Activated CD4-positive, alpha-beta memory T cell treated with anti-CD3 and anti-CD28 coated beads for 36 hours (primary cell): Measurements from ENCODE around the gene MAP4K5. TPM values are rescaled to one million over a fixed set of nuclear protein-coding genes. Genes with fewer than 3 reads are reported as not detected.
A peak's percentile ranks its signal among the peaks of the same experiment; 100 is the strongest.
"Not testable (repeated sequence)": the region's sequence is repeated elsewhere in the genome, so short reads cannot be mapped to it uniquely, and the experiment has no call there.

Experiments used
- CTCF ChIA-PET: fragments of 350-600 bp; sonication (Branson Sonifier 250); formaldehyde crosslinking; loops from one replicate; lab custom pipeline; 2021; ENCODE audit warnings: antibody characterized with exemption, inconsistent platforms; lab: Charles Lee
- POLR2A ChIA-PET: fragments of 350-600 bp; sonication (Branson Sonifier 250); formaldehyde crosslinking; loops from one replicate; lab custom pipeline; 2021; ENCODE audit warnings: antibody characterized with exemption; lab: Charles Lee
- DNase-seq: peaks from one replicate; pipeline ENCODE4 v3.0.0-alpha.2; 2020
- H3K27ac Mint-ChIP-seq: one replicate; pipeline ENCODE4 v1.8.0; 2021; ENCODE audit warnings: mixed read lengths
- H3K27me3 Mint-ChIP-seq: one replicate; pipeline ENCODE4 v1.8.0; 2021; ENCODE audit warnings: mixed read lengths
- H3K36me3 Mint-ChIP-seq: one replicate; pipeline ENCODE4 v1.8.0; 2021; ENCODE audit warnings: mixed read lengths
- H3K4me1 Mint-ChIP-seq: one replicate; pipeline ENCODE4 v1.8.0; 2021; ENCODE audit warnings: low read depth, mixed read lengths
- H3K4me3 Mint-ChIP-seq: one replicate; pipeline ENCODE4 v1.8.0; 2021; ENCODE audit warnings: mild to moderate bottlenecking, mixed read lengths
- H3K9me3 Mint-ChIP-seq: one replicate; pipeline ENCODE4 v1.8.0; 2021; ENCODE audit warnings: mixed read lengths
- intact Hi-C: fragments of 100-400 bp; cut with micrococcal nuclease; formaldehyde crosslinking; loops from one replicate; pipeline ENCODE4 v1.15.1; 2023
- total RNA-seq, 2 experiments: library from RNA; stranded (reverse); gene quantifications; one replicate each; pipeline ENCODE4 v1.2.3, GENCODE V29; 2021

MAP4K5 gene
- total RNA-seq, 2 experiments from 2014 or later = 14.6 to 15.6 TPM

DNA sequence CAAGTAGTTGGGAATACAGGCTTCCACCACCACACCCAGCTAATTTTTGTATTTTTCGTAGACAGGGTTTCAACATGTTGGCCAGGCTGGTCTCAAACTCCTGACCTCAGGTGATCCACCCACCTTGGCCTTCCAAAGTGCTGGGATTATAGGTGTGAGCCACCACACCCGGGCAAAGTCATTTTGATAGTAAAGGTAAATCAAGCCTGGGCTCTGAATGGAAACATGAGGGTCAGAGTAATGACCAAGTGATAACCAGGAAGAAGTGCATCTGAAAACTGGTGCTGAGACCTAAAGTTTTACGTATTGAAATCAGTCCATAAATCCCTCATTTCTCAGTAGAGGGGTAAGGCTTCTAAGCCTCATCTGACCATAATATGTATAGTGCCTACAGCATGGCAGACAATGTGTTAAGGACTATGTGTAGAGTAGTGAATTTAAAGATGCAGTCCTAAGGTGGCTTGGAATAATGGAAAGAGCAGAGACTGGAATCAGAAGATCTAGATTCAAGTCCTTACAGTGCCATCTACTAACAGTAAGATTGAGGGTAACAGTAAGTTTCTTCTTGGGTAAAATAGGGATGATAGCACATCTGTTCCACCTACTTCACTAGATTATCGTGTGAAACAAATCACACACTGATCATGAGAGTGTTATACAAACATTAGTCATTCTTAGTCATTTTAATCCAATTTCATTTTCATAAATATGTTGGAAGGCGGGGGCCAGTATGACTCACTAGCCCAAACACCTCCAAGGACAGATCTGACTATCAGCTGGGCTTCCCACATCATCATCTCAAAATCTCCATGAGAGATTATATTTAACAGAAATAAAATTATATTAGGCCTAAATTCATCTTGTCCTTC is 11.2 kb downstream of the MAP4K5 start:
- no peaks in the 10 kb centered on the region for H3K9me3 Mint-ChIP-seq
- peak; percentile 84 for DNase-seq
- H3K4me3 Mint-ChIP-seq = peak overlapping the region; percentile 25
- H3K4me1 Mint-ChIP-seq = peaks cover 56% of the 10 kb centered on the region
- H3K36me3 Mint-ChIP-seq = no peaks in the 10 kb centered on the region
- POLR2A ChIA-PET = interaction anchor here (1.1 to 1.8 kb wide), 5 partner anchors 11 to 550 kb away, joined by 3 to 8 read pairs (median 5); partner anchors contain the start of gene MAP4K5
- H3K27me3 Mint-ChIP-seq = no peaks in the 10 kb centered on the region
- intact Hi-C loops = loop anchor here (1.0 to 5.0 kb wide), 9 partner anchors 11 to 934 kb away; partner anchors contain the start of genes MAP4K5, RPS29 and SOS2
- H3K27ac Mint-ChIP-seq = peak overlapping the region; percentile 85
- CTCF ChIA-PET = interaction anchor here (0.7 to 3.9 kb wide), 3 partner anchors 11 to 209 kb away, joined by 3 to 38 read pairs (median 11); partner anchors contain the start of genes DMAC2L, L2HGDH and MAP4K5

GRCh38 chr14:50516091-50516490 is 16.3 kb downstream of the MAP4K5 start:
- H3K27me3 Mint-ChIP-seq = no peaks in the 10 kb centered on the region
- H3K36me3 Mint-ChIP-seq = no peaks in the 10 kb centered on the region
- peaks cover 2% of the 10 kb centered on the region for H3K9me3 Mint-ChIP-seq
- no peak for DNase-seq
- peaks cover 14% of the 10 kb centered on the region for H3K4me1 Mint-ChIP-seq
- H3K4me3 Mint-ChIP-seq = no peak overlapping the region
- intact Hi-C loops = no loop called here
- no peak overlapping the region for H3K27ac Mint-ChIP-seq
- ChIA-PET POLR2A (no interaction called here), CTCF (interaction anchor here (1.0 kb wide), 1 partner anchor 195 kb away, joined by 3 read pairs; no protein-coding TSS in a partner anchor)

- Mint-ChIP-seq H3K36me3 (peaks cover 8% of the 10 kb centered on the region), H3K4me3 (no peak overlapping the region), H3K4me1 (peaks cover 16% of the 10 kb centered on the region), H3K27ac (no peak overlapping the region), H3K27me3 (no peaks in the 10 kb centered on the region), H3K9me3 (peaks cover 2% of the 10 kb centered on the region)
- CTCF ChIA-PET = no interaction called here
- no peak for DNase-seq
- intact Hi-C loops = no loop called here
- POLR2A ChIA-PET = no interaction called here
Measured at GRCh38 chr14:50512463-50512862, 19.9 kb downstream of the MAP4K5 start.

DNA sequence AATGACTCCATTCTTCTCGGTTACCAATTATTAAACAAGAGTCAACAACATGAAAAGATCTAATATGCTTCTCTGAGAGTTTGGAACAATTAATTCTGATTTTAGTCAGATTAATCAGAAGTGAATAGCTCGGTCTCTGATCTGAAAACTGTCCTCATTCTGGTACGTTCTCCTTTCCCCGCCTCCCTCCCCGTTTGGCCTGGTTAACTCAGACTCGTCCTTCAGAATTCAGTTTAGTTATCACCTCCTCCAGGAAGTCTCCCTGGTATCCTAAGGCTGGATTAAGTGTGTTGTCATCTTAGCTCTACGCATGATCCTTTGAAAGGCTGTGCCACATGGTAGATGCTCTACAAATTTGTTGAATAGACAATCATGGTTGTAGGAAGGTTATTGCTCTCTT is 22.2 kb downstream of the MAP4K5 start:
- intact Hi-C loops = no loop called here
- H3K27me3 Mint-ChIP-seq = no peaks in the 10 kb centered on the region
- ChIA-PET POLR2A (no interaction called here), CTCF (no interaction called here)
- no peak overlapping the region for H3K4me3 Mint-ChIP-seq
- peaks cover 18% of the 10 kb centered on the region for H3K4me1 Mint-ChIP-seq
- no peak for DNase-seq
- no peak overlapping the region for H3K27ac Mint-ChIP-seq
- peaks cover 8% of the 10 kb centered on the region for H3K36me3 Mint-ChIP-seq
- H3K9me3 Mint-ChIP-seq = peaks cover 2% of the 10 kb centered on the region

DNA sequence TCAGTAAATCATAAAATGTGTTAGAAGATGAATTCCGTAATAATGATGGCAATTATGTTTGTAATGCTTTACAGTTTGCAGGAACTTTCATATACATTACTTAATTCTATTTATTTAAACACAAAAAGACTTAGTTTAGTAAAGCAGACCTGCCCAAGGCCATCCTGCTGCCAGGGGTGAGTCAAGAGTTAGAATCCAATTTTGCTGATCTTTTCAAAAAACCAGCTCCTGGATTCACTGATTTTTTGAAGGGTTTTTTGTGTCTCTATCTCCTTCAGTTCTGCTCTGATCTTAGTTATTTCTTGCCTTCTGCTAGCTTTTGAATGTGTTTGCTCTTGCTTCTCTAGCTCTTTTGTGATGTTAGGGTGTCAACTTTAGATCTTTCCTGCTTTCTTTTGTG is 25.3 kb downstream of the MAP4K5 start:
- H3K27ac Mint-ChIP-seq, H3K9me3 Mint-ChIP-seq, CTCF ChIA-PET, DNase-seq, H3K27me3 Mint-ChIP-seq, H3K4me3 Mint-ChIP-seq, intact Hi-C loops, POLR2A ChIA-PET: not testable (repeated sequence)
- Mint-ChIP-seq H3K4me1 (peaks cover 18% of the 10 kb centered on the region), H3K36me3 (peaks cover 16% of the 10 kb centered on the region)

DNA sequence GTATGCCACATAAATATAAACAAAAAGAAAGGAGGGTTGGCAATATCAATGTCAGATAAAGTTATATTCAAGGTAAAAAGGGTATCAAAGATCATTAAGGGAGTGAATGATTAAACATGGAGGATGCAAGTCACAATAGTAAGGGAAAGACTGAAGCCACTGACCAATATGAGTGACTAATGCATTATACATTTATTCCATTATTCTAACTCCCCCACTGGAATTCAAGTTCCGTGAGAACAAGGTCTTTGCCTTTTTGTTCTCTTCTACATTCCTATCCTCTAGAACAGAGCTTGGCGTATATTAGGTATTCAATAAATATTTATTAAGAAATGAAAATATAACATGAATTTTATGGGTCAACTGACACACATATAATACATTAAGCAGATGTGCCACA is 30.7 kb downstream of the MAP4K5 start:
- intact Hi-C loops = no loop called here
- no peak for DNase-seq
- H3K36me3 Mint-ChIP-seq = peaks cover 11% of the 10 kb centered on the region
- no peak overlapping the region for H3K27ac Mint-ChIP-seq
- ChIA-PET POLR2A (no interaction called here), CTCF (no interaction called here)
- H3K9me3 Mint-ChIP-seq = no peaks in the 10 kb centered on the region
- H3K4me3 Mint-ChIP-seq = no peak overlapping the region
- H3K27me3 Mint-ChIP-seq = no peaks in the 10 kb centered on the region
- no peaks in the 10 kb centered on the region for H3K4me1 Mint-ChIP-seq

DNA sequence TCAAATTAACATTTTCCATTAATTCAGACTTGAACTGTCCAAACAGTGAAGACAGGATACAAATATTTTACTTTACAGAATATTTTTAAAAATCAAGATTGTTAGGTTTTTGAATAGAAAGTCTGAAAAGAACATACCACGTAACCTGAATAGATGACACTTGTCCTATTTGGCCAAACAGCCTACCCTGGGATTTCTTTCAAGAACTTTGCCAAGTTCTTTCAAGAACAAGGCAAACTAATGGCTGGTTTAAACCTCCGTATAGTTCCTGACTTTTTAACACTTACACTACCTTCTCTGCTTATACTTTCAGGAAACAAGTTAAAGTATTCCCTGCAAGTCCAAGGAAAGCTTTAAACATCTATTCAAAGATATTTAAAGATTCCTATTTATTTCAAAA is 35.0 kb downstream of the MAP4K5 start:
- Mint-ChIP-seq H3K27ac (no peak overlapping the region), H3K4me1 (peaks cover 7% of the 10 kb centered on the region), H3K4me3 (no peak overlapping the region), H3K9me3 (no peaks in the 10 kb centered on the region), H3K36me3 (peaks cover 3% of the 10 kb centered on the region), H3K27me3 (no peaks in the 10 kb centered on the region)
- ChIA-PET POLR2A (no interaction called here), CTCF (no interaction called here)
- intact Hi-C loops = no loop called here
- no peak for DNase-seq

DNA sequence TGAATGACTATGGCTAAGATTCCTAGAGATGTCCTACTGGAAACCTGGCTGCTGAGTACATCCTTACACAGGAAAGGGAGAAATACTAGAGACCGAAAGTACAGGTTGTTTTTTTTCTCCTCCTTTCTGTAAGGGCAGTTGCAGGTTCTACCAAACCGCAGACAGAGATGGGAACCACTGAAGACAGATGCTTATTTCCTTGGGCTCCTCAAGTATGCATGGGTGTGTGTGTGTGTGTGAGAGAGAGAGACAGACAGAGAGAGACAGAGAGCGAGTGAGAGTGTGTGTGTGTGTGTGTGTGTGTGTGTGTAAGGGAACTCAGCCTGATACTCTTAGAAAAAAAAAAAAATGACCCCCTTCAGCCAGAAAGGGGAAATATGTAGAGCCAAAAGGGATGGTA is 42.5 kb downstream of the MAP4K5 start:
- ChIA-PET CTCF (no interaction called here), POLR2A (interaction anchor here (0.7 kb wide), 1 partner anchor 25 kb away, joined by 3 read pairs; no protein-coding TSS in a partner anchor)
- H3K27ac Mint-ChIP-seq = no peak overlapping the region
- no peak overlapping the region for H3K4me3 Mint-ChIP-seq
- intact Hi-C loops = no loop called here
- no peak for DNase-seq
- H3K9me3 Mint-ChIP-seq = no peaks in the 10 kb centered on the region
- no peaks in the 10 kb centered on the region for H3K27me3 Mint-ChIP-seq
- H3K4me1 Mint-ChIP-seq = peaks cover 2% of the 10 kb centered on the region
- peaks cover 2% of the 10 kb centered on the region for H3K36me3 Mint-ChIP-seq

GRCh38 chr14:50488521-50488920 is 43.8 kb downstream of the MAP4K5 start:
- no peak for DNase-seq
- intact Hi-C loops = no loop called here
- no peaks in the 10 kb centered on the region for H3K27me3 Mint-ChIP-seq
- no peak overlapping the region for H3K27ac Mint-ChIP-seq
- H3K4me1 Mint-ChIP-seq = peaks cover 2% of the 10 kb centered on the region
- H3K4me3 Mint-ChIP-seq = no peak overlapping the region
- H3K9me3 Mint-ChIP-seq = no peaks in the 10 kb centered on the region
- ChIA-PET POLR2A (interaction anchor here (1.2 kb wide), 1 partner anchor 22 kb away, joined by 3 read pairs; no protein-coding TSS in a partner anchor), CTCF (interaction anchor here (0.6 kb wide), 1 partner anchor 170 kb away, joined by 3 read pairs; no protein-coding TSS in a partner anchor)
- H3K36me3 Mint-ChIP-seq = peaks cover 2% of the 10 kb centered on the region

GRCh38 chr14:50479041-50479440 is 53.3 kb downstream of the MAP4K5 start:
- POLR2A ChIA-PET = no interaction called here
- intact Hi-C loops = no loop called here
- Mint-ChIP-seq H3K9me3 (peaks cover 7% of the 10 kb centered on the region), H3K27me3 (no peaks in the 10 kb centered on the region), H3K4me1 (no peaks in the 10 kb centered on the region), H3K4me3 (no peak overlapping the region), H3K27ac (no peak overlapping the region), H3K36me3 (peaks cover 31% of the 10 kb centered on the region)
- DNase-seq = no peak
- CTCF ChIA-PET = no interaction called here

- DNase-seq = no peak
- peaks cover 42% of the 10 kb centered on the region for H3K36me3 Mint-ChIP-seq
- no peaks in the 10 kb centered on the region for H3K4me1 Mint-ChIP-seq
- H3K4me3 Mint-ChIP-seq = no peak overlapping the region
- H3K9me3 Mint-ChIP-seq = peaks cover 14% of the 10 kb centered on the region
- ChIA-PET POLR2A (no interaction called here), CTCF (no interaction called here)
- H3K27ac Mint-ChIP-seq = no peak overlapping the region
- no peaks in the 10 kb centered on the region for H3K27me3 Mint-ChIP-seq
- intact Hi-C loops = no loop called here
Measured at GRCh38 chr14:50477760-50478159, 54.6 kb downstream of the MAP4K5 start.

- H3K4me1 Mint-ChIP-seq = no peaks in the 10 kb centered on the region
- ChIA-PET CTCF (no interaction called here), POLR2A (no interaction called here)
- DNase-seq = no peak
- H3K27ac Mint-ChIP-seq = no peak overlapping the region
- peaks cover 28% of the 10 kb centered on the region for H3K9me3 Mint-ChIP-seq
- peaks cover 56% of the 10 kb centered on the region for H3K36me3 Mint-ChIP-seq
- no peaks in the 10 kb centered on the region for H3K27me3 Mint-ChIP-seq
- intact Hi-C loops = no loop called here
- H3K4me3 Mint-ChIP-seq = no peak overlapping the region
Measured at GRCh38 chr14:50476134-50476533, 56.2 kb downstream of the MAP4K5 start.
